Natural killer cell treated with Interleukin-12 subunit alpha and Interleukin-12 subunit beta and Interleukin-15 and Interleukin-18, amount 100 ng/mL, for 72 hours (primary cell): ENCODE data around the gene MAPRE3. TPM values are rescaled to one million over a fixed set of nuclear protein-coding genes. Genes with fewer than 3 reads are reported as not detected.

Source experiments
- ATAC-seq, 2 donors: fragments of 150-1000 bp; cut with Tn5 transposase in 1 of 2; sonication (Bioruptor Pico), chemical (Tn5 transposase) in 1 of 2; 2 replicates each; pipeline ENCODE4 v1.10.0; 2021
- DNase-seq: peaks from one replicate; pipeline ENCODE4 v3.0.0; 2022; ENCODE audit warnings: low spot score
- H3K27ac Mint-ChIP-seq, 2 donors: 1 replicate in 1 of 2; 2 replicates in 1 of 2; pipeline ENCODE4 v1.8.0; 2022; ENCODE audit warnings: mixed read lengths in 2 of 2, mild to moderate bottlenecking in 1 of 2, moderate library complexity in 1 of 2
- H3K27me3 Mint-ChIP-seq, 2 donors: 1 replicate in 1 of 2; 2 replicates in 1 of 2; pipeline ENCODE4 v1.8.0; 2022; ENCODE audit warnings: mixed read lengths in 2 of 2
- H3K36me3 Mint-ChIP-seq: one replicate; pipeline ENCODE4 v1.8.0; 2022; ENCODE audit warnings: mixed read lengths
- H3K4me1 Mint-ChIP-seq, 2 donors: 1 replicate in 1 of 2; 2 replicates in 1 of 2; pipeline ENCODE4 v1.8.0; 2022; ENCODE audit warnings: low read depth in 2 of 2, mixed read lengths in 2 of 2, mild to moderate bottlenecking in 1 of 2
- H3K4me3 Mint-ChIP-seq: one replicate; pipeline ENCODE4 v1.8.0; 2022; ENCODE audit warnings: mixed read lengths
- H3K9me3 Mint-ChIP-seq: 2 replicates; pipeline ENCODE4 v1.8.0; 2022; ENCODE audit warnings: mixed read lengths
- total RNA-seq, 2 donors: library from RNA; stranded (reverse); gene quantifications; one replicate each; pipeline ENCODE4 v1.2.3, GENCODE V29; 2022

MAPRE3 gene
- total RNA-seq, 2 donors from 2014 or later = 5.7 to 10.0 TPM

DNA sequence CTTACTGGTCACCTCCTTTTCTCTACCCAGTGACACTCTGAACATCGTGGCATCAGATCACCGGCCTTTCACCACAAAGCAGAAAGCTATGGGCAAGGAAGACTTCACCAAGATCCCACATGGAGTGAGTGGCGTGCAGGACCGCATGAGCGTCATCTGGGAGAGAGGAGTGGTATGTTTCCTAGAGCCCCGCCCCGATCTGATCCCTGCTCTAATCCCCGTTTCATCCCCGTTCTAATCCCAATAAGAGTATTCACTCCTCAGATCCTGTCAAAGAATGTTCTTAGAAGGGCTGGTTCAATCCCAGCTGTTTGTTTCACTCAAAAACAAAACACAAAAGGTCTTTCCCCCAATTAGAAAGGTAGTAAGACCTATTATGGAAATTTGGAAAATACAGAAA, 30.4 kb upstream of the MAPRE3 start:
- no peak overlapping the region for H3K4me3 Mint-ChIP-seq
- ATAC-seq = no peak
- H3K4me1 Mint-ChIP-seq = no peaks in the 10 kb centered on the region
- DNase-seq = no peak
- H3K27ac Mint-ChIP-seq = no peak overlapping the region
- H3K27me3 Mint-ChIP-seq = peaks cover 0 to 9% of the 10 kb centered on the region in 2 donors
- no peaks in the 10 kb centered on the region for H3K9me3 Mint-ChIP-seq
- H3K36me3 Mint-ChIP-seq = no peaks in the 10 kb centered on the region

- DNase-seq (no peak), ATAC-seq (no peak)
- Mint-ChIP-seq H3K9me3 (no peaks in the 10 kb centered on the region), H3K36me3 (no peaks in the 10 kb centered on the region), H3K4me1 (no peaks in the 10 kb centered on the region), H3K4me3 (no peak overlapping the region), H3K27me3 (peaks cover 0 to 10% of the 10 kb centered on the region in 2 donors), H3K27ac (no peak overlapping the region)
Measured at GRCh38 chr2:26941486-26941885, 29.0 kb upstream of the MAPRE3 start.

- no peaks in the 10 kb centered on the region for H3K4me1 Mint-ChIP-seq
- no peak for ATAC-seq
- H3K27ac Mint-ChIP-seq = no peak overlapping the region
- DNase-seq = no peak
- H3K4me3 Mint-ChIP-seq = no peak overlapping the region
- peaks cover 0 to 11% of the 10 kb centered on the region in 2 donors for H3K27me3 Mint-ChIP-seq
- H3K9me3 Mint-ChIP-seq = no peaks in the 10 kb centered on the region
- no peaks in the 10 kb centered on the region for H3K36me3 Mint-ChIP-seq
Measured at GRCh38 chr2:26942543-26943295, 27.7 kb upstream of the MAPRE3 start.

DNA sequence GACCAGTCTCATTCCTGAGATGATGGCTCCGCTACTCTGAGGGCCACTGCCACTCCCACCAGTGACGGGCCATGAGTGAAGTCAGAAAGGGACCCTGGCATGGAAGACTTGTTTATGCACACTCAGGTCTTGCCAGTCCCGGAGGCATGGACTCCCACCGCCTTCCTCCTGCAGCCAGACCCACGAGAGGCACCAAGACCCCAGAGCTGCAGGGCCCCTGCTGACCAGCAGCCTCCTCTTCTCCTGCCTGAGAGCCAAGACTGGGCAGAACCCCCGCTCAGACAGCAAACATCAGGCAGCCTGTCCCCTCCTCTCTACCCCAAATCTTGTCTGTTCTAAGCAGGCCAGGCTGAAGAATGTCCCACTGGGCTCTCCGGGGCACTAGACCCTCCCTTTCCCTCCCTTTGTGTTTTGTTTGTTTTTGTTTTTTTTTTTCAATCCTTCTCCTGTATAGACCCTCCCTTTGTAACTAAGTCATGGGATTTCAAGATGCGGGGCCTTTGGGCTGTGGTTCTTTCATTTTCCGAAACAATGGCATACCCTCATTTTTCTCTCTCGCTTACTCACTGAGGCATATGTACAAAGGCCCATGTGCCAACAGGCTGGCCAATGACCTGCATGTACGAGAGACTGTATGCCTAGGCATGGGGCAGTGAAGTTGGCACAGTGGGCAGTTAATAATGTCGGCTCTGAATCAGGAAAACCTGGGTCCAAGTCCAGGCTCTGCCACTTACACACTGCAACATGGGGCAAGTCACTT, 24.3 kb upstream of the MAPRE3 start:
- H3K36me3 Mint-ChIP-seq = no peaks in the 10 kb centered on the region
- DNase-seq (no peak), ATAC-seq (no peak)
- H3K27ac Mint-ChIP-seq = no peak overlapping the region
- no peak overlapping the region for H3K4me3 Mint-ChIP-seq
- peaks cover 0 to 9% of the 10 kb centered on the region in 2 donors for H3K27me3 Mint-ChIP-seq
- no peaks in the 10 kb centered on the region for H3K4me1 Mint-ChIP-seq
- H3K9me3 Mint-ChIP-seq = no peaks in the 10 kb centered on the region

- DNase-seq (no peak), ATAC-seq (no peak)
- H3K9me3 Mint-ChIP-seq = no peaks in the 10 kb centered on the region
- no peak overlapping the region for H3K4me3 Mint-ChIP-seq
- no peaks in the 10 kb centered on the region for H3K36me3 Mint-ChIP-seq
- H3K27ac Mint-ChIP-seq = no peak overlapping the region
- H3K4me1 Mint-ChIP-seq = no peaks in the 10 kb centered on the region
- peaks cover 0 to 9% of the 10 kb centered on the region in 2 donors for H3K27me3 Mint-ChIP-seq
Measured at GRCh38 chr2:26946841-26947784, 23.3 kb upstream of the MAPRE3 start.

DNA sequence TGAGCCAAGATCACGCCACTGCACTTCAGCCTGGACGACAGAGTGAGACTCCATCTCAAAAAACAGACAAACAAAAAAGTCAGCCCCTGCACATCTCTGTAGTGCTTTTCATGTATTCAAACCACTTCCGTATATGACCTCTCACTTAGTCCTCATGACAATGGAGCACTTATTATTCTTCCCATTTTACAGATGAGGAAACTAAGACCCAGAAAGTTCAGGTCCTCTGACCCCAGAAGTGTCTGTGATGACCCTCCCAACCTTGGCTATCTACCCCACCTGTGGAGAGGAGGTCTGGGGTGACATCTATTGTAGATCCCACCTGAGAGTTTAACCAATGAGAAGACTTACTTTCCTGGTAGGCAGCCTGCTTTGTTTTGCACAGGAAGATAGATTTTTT, 21.6 kb upstream of the MAPRE3 start:
- Mint-ChIP-seq H3K9me3 (no peaks in the 10 kb centered on the region), H3K36me3 (no peaks in the 10 kb centered on the region), H3K4me3 (no peak overlapping the region), H3K27ac (no peak overlapping the region), H3K27me3 (peaks cover 2 to 4% of the 10 kb centered on the region in 2 donors), H3K4me1 (no peaks in the 10 kb centered on the region)
- DNase-seq (no peak), ATAC-seq (no peak)

DNA sequence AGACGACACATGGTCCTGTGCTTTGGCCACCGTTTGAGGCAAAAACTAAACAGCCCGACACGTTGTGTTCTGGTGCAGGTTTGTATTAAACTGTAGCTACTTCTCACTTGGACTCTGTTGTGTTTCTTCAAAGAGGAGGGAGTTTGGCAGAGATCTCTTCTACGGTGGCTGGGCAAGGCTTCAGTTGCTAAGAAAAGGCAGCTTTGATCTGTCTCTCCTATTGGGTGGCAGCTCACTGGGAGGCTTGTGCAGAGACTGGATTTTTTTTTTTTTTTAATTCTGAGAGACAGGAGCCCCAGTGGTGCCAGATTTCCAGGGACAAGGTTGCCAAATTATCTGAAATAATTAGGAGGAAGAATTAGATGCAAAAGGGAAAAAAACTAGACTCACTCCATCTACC, 20.2 kb upstream of the MAPRE3 start:
- ATAC-seq (no peak), DNase-seq (no peak)
- Mint-ChIP-seq H3K4me1 (no peaks in the 10 kb centered on the region), H3K27me3 (peaks cover 4 to 16% of the 10 kb centered on the region in 2 donors), H3K9me3 (no peaks in the 10 kb centered on the region), H3K36me3 (no peaks in the 10 kb centered on the region), H3K27ac (no peak overlapping the region), H3K4me3 (no peak overlapping the region)

DNA sequence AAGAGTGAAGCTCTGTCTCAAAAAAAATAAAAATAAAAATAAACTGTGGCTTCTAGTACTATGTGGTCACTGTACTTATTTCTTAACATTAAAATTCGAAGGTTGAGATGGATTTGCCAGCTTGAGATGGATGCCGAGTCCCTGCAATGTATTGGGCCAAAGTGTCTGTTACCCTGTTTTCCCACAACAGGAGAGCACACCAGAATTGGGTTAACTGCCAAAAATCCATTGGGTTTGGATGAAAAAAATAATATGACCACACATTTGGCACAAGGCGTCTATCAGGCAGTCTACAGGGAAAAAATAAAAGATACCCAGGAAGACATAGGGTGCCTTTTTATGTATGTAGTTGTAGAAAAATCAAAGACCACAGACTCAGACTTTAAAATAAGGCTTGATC, 19.2 kb upstream of the MAPRE3 start:
- Mint-ChIP-seq H3K36me3 (no peaks in the 10 kb centered on the region), H3K4me3 (no peak overlapping the region), H3K9me3 (no peaks in the 10 kb centered on the region), H3K27ac (no peak overlapping the region), H3K4me1 (no peaks in the 10 kb centered on the region), H3K27me3 (peaks cover 3 to 16% of the 10 kb centered on the region in 2 donors)
- ATAC-seq (no peak), DNase-seq (no peak)

- Mint-ChIP-seq H3K27me3 (peaks cover 3 to 20% of the 10 kb centered on the region in 2 donors), H3K36me3 (no peaks in the 10 kb centered on the region), H3K9me3 (no peaks in the 10 kb centered on the region), H3K27ac (no peak overlapping the region), H3K4me1 (no peaks in the 10 kb centered on the region), H3K4me3 (no peak overlapping the region)
- DNase-seq (no peak), ATAC-seq (no peak)
Measured at GRCh38 chr2:26952374-26952773, 18.1 kb upstream of the MAPRE3 start.

GRCh38 chr2:26954135-26954534, 16.3 kb upstream of the MAPRE3 start:
- Mint-ChIP-seq H3K27ac (no peak overlapping the region), H3K36me3 (no peaks in the 10 kb centered on the region), H3K4me1 (no peaks in the 10 kb centered on the region), H3K9me3 (no peaks in the 10 kb centered on the region), H3K27me3 (peaks cover 5 to 27% of the 10 kb centered on the region in 2 donors), H3K4me3 (no peak overlapping the region)
- ATAC-seq (no peak), DNase-seq (no peak)

GRCh38 chr2:26957041-26957440, 13.4 kb upstream of the MAPRE3 start:
- no peak overlapping the region for H3K27ac Mint-ChIP-seq
- H3K36me3 Mint-ChIP-seq = no peaks in the 10 kb centered on the region

GRCh38 chr2:26957534-26957933, 12.9 kb upstream of the MAPRE3 start:
- peaks cover 11 to 27% of the 10 kb centered on the region in 2 donors for H3K27me3 Mint-ChIP-seq
- no peaks in the 10 kb centered on the region for H3K36me3 Mint-ChIP-seq
- H3K4me3 Mint-ChIP-seq = no peak overlapping the region
- ATAC-seq (no peak), DNase-seq (no peak)
- no peaks in the 10 kb centered on the region for H3K9me3 Mint-ChIP-seq
- H3K4me1 Mint-ChIP-seq = no peaks in the 10 kb centered on the region
- no peak overlapping the region for H3K27ac Mint-ChIP-seq

More at GRCh38 chr2:26957041-26957440, 13.4 kb upstream of the MAPRE3 start:
- ATAC-seq (no peak), DNase-seq (no peak)
- Mint-ChIP-seq H3K4me1 (no peaks in the 10 kb centered on the region), H3K9me3 (no peaks in the 10 kb centered on the region), H3K4me3 (no peak overlapping the region), H3K27me3 (peaks cover 11 to 27% of the 10 kb centered on the region in 2 donors)

DNA sequence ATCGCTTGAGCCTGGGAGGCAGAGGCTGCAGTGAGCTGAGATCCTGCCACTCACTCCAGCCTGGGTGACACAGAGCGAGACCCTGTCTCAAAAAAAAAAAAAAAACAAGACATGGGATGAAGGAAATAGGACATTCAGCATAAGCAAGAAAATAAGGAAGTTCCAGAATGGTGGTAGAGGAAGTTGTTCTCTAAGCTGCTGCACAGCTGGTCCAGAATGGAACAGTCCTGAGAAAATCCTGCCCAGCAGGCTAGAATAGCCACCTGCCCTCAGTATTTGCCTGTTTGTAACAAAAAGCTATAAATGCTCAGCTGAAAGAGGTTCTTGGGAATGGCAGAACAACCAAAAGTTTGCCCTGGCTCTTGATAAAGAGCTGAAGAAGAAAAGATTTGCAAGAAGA, 11.1 kb upstream of the MAPRE3 start:
- DNase-seq (no peak), ATAC-seq (no peak)
- H3K27me3 Mint-ChIP-seq = peaks cover 16 to 20% of the 10 kb centered on the region in 2 donors
- H3K27ac Mint-ChIP-seq = no peak overlapping the region
- H3K4me3 Mint-ChIP-seq = no peak overlapping the region
- H3K36me3 Mint-ChIP-seq = no peaks in the 10 kb centered on the region
- no peaks in the 10 kb centered on the region for H3K4me1 Mint-ChIP-seq
- no peaks in the 10 kb centered on the region for H3K9me3 Mint-ChIP-seq
